Omental fat pad (tissue), 4 donors: ENCODE results near the gene SYNCRIP. TPM values are rescaled to one million over a fixed set of nuclear protein-coding genes. Genes with fewer than 3 reads are reported as not detected.
A peak's percentile ranks its signal among the peaks of the same experiment; 100 is the strongest.
"Not testable (repeated sequence)": the region's sequence is repeated elsewhere in the genome, so short reads cannot be mapped to it uniquely, and the experiment has no call there.

Source experiments
- ATAC-seq: fragments of 150-250 bp; one replicate; pipeline ENCODE4 v1.9.1; 2016; ENCODE audit warnings: mild to moderate bottlenecking, moderate library complexity; ENCODE audit not compliant: low FRiP score
- DNase-seq: peaks from one replicate; pipeline ENCODE4 v3.0.0-alpha.2; 2019; ENCODE audit warnings: low spot score
- CTCF ChIP-seq, 3 donors: fragments of 450-650 bp; IDR thresholded peaks; one replicate each; pipeline ENCODE4 v1.5.1; 2016 to 2017; ENCODE audit warnings: antibody characterized with exemption in 3 of 3, mild to moderate bottlenecking in 3 of 3, moderate library complexity in 2 of 3
- total RNA-seq, 4 donors: library from RNA; depleted of rRNA; stranded (reverse); fragments of >200 nt; gene quantifications; one replicate each; pipeline ENCODE4 v1.1.0, GENCODE V29; 2016

The SYNCRIP gene
- total RNA-seq = 100 to 1,000 TPM in 1 of 4 donors, 10 to 100 TPM in 3; 52.9 to 126 (median 64.1) TPM

GRCh38 chr6:85642774-85643536 is at the start of gene SYNCRIP:
Gene SYNCRIP, minus strand, starts transcription at chr6:85642886. Its CDS starts 1,447 bp downstream, at chr6:85641439.
- peak; percentile 95 for ATAC-seq
- peak; percentile 90 for DNase-seq
- TF ChIP-seq CTCF (IDR thresholded peaks at IDR 0.05) = no peak

- DNase-seq = no peak
- no peak for TF ChIP-seq CTCF (IDR thresholded peaks at IDR 0.05)
- no peak for ATAC-seq
These were observed 48.8 kb upstream of the SYNCRIP start for GRCh38 chr6:85691478-85691877.

GRCh38 chr6:85690071-85690470 is 47.4 kb upstream of the SYNCRIP start:
- no peak for ATAC-seq
- DNase-seq = no peak
- no peak for TF ChIP-seq CTCF (IDR thresholded peaks at IDR 0.05)

GRCh38 chr6:85685713-85686112 is 43.0 kb upstream of the SYNCRIP start:
- ATAC-seq = no peak
- no peak for DNase-seq
- TF ChIP-seq CTCF (IDR thresholded peaks at IDR 0.05) = no peak

GRCh38 chr6:85684809-85685171 is 42.1 kb upstream of the SYNCRIP start:
- no peak for TF ChIP-seq CTCF (IDR thresholded peaks at IDR 0.05)
- DNase-seq (no peak), ATAC-seq (no peak)

GRCh38 chr6:85684133-85684808 is 41.6 kb upstream of the SYNCRIP start:
- ATAC-seq (no peak), DNase-seq (no peak)
- no peak for TF ChIP-seq CTCF (IDR thresholded peaks at IDR 0.05)

- not testable (repeated sequence) for ATAC-seq, DNase-seq
These were observed 39.2 kb upstream of the SYNCRIP start for GRCh38 chr6:85681899-85682298.
